ENCODE measurements around the gene WNT7B. TPM values are rescaled to one million over a fixed set of nuclear protein-coding genes. Genes with fewer than 3 reads are reported as not detected.

WNT7B gene
- total RNA-seq, 4 donors from 2014 or later = not detected

DNA sequence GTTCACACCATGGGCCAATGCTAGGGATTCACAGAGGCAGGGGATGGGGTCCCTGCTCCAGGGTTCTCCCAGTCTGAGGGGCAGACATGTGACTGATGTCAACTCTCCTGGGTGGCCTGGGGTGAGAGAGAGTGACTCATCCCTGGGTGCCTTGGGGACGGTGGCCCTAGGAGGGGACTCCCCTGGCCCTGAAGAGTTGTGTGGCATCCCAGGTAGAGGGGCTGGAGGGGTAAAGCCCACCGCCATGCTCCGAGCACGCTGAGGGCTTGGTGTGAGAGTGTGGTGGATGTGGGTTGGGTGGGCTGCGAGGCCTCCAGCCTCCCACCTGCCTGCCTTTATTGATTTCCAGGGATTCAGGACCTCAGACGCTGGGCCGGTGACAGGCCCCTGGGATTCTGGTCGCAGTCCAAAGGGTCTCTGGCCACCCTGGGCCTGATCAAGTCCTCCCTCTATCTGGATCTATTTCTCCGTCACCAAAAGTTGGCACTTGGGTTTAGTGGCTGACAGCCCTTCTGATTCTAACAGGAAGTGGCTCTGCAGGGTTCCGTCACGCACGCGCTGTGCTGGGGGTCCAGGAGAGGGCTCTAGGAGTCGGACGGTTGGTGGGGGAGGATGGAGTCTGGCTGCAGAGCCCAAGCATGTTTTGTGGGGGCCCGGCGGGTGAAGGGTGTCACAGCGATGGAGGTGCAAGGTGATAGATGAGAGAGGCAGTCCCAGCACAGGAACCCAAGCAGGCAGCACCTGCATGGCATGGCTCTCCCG, 27.3 kb upstream of the WNT7B start:
- H3K27me3 ChIP-seq = no peaks in the 10 kb centered on the region
- in situ Hi-C loops (cut with MboI; ENCODE audit: low pct_ligation_motif_present in 1 of 4, low pct_unique_long_range_greater_than_20kb in 1 of 4, low sequenced_read_pairs in 3 of 4) = loop anchor here in 3 of 4 donors (10.0 to 25.0 kb wide), 3 partner anchors 111 to 311 kb away; no protein-coding TSS in a partner anchor
- H3K4me1 ChIP-seq = peaks cover 19 to 38% (median 24%) of the 10 kb centered on the region in 4 donors
- no peak overlapping the region for H3K27ac ChIP-seq
- TF ChIP-seq POLR2AphosphoS5 (IDR thresholded peaks at IDR 0.05) (no peak), EP300 (IDR thresholded peaks at IDR 0.05; ENCODE audit: low read depth) (no peak), POLR2A (IDR thresholded peaks at IDR 0.05) (no peak)
- TF ChIP-seq, protein P1, sequence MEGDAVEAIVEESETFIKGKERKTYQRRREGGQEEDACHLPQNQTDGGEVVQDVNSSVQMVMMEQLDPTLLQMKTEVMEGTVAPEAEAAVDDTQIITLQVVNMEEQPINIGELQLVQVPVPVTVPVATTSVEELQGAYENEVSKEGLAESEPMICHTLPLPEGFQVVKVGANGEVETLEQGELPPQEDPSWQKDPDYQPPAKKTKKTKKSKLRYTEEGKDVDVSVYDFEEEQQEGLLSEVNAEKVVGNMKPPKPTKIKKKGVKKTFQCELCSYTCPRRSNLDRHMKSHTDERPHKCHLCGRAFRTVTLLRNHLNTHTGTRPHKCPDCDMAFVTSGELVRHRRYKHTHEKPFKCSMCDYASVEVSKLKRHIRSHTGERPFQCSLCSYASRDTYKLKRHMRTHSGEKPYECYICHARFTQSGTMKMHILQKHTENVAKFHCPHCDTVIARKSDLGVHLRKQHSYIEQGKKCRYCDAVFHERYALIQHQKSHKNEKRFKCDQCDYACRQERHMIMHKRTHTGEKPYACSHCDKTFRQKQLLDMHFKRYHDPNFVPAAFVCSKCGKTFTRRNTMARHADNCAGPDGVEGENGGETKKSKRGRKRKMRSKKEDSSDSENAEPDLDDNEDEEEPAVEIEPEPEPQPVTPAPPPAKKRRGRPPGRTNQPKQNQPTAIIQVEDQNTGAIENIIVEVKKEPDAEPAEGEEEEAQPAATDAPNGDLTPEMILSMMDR (IDR thresholded peaks at IDR 0.05) = no peak
- no peak overlapping the region for H3K4me3 ChIP-seq
- H3K36me3 ChIP-seq = no peaks in the 10 kb centered on the region
- intact Hi-C loops (cut with DNase I; ENCODE audit: low total_unique reads) = loop anchor here (10.0 kb wide), 1 partner anchor 71 kb away; no protein-coding TSS in a partner anchor
- 58 to 63% methylated on average over 4 to 17 of the region's 19 CpGs for WGBS, 2 donors (ENCODE audit: low coverage in 1 of 2)
- no peaks in the 10 kb centered on the region for H3K9me3 ChIP-seq
- DNase-seq = no peak

DNA sequence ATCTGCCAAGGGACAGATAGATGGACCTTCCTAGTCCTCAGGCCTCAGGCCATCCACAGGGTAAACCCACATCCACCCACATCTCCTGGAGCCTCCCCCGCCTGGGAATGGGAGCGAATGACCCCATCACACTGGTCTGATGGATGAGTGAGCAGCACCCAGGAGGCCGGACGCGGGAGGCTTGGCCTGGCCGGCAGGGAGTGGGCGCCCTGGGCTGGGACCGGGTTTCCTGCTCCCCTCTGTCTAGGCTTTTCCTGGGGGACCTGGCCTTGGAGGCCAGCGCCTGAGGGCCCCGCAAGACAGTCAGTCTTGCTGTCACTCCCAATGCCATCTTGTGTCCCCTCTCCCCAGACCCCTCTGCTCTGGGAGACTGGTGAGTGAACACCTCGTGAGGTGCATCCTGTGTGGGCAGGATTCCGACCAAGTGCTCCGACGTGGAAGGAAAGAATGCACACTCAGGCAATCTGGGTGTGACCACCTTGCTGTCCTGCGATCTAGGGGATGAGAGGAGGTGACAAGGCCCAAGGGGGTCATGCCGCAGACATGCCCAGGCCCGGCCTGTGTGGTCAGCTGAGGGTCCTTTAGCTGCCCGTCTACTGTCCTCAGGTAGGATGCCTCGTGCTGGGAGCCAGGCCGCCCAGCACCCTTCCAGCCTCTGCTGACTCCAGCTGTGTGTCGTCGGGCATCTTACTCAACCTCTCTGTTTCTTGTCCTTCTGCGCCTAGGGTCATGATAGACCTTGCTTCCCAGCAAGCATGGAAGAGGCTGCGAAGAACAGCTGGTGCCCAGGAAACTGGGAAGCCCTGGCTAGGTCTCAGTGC, 26.5 kb upstream of the WNT7B start:
- no peak overlapping the region for H3K27ac ChIP-seq
- TF ChIP-seq EP300 (IDR thresholded peaks at IDR 0.05; ENCODE audit: low read depth) (no peak), POLR2A (IDR thresholded peaks at IDR 0.05) (no peak), POLR2AphosphoS5 (IDR thresholded peaks at IDR 0.05) (no peak)
- TF ChIP-seq, protein P1 (IDR thresholded peaks at IDR 0.05) = no peak
- in situ Hi-C loops (cut with MboI; ENCODE audit: low pct_ligation_motif_present in 1 of 4, low pct_unique_long_range_greater_than_20kb in 1 of 4, low sequenced_read_pairs in 3 of 4) (loop anchor here in 3 of 4 donors (10.0 to 25.0 kb wide), 3 partner anchors 111 to 311 kb away; no protein-coding TSS in a partner anchor), intact Hi-C loops (cut with DNase I; ENCODE audit: low total_unique reads) (loop anchor here (10.0 kb wide), 1 partner anchor 71 kb away; no protein-coding TSS in a partner anchor)
- H3K4me3 ChIP-seq = no peak overlapping the region
- 87% methylated on average over 24 of the region's 24 CpGs; no CpG with 5 or more reads in 1 of the 2 donors for WGBS, 2 donors (ENCODE audit: low coverage in 1 of 2)
- H3K36me3 ChIP-seq = no peaks in the 10 kb centered on the region
- H3K9me3 ChIP-seq = no peaks in the 10 kb centered on the region
- DNase-seq = no peak
- H3K4me1 ChIP-seq = peaks cover 19 to 46% (median 30%) of the 10 kb centered on the region in 4 donors
- H3K27me3 ChIP-seq = no peaks in the 10 kb centered on the region

DNA sequence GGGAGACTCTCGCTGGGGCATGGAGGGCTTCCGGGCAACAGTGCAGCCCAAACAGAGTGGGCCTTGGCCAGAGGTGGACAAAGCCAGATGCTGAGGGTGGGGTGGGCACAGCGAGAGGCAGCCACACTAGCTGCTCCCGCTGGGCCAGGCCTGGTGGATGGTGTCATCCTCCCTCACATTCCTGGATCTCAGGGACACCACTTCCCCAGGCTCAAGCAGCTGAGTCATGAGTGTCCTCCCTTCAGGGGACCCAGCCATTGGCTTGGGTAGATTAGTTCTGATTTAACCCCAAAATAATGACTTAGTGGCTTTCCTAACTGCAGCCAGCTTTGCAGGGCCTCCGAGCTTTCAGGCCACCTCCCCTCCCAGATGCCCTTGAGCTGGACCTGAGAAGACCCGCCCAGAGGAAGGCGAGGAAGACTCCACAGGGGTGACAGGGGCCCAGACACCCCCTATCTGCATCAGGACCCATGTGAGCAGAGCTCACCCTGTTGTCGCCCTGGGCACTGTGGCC, 25.9 kb upstream of the WNT7B start:
- DNase-seq = no peak
- Histone ChIP-seq H3K4me1 (peaks cover 14 to 46% (median 32%) of the 10 kb centered on the region in 4 donors), H3K4me3 (no peak overlapping the region), H3K27ac (no peak overlapping the region), H3K27me3 (no peaks in the 10 kb centered on the region), H3K36me3 (no peaks in the 10 kb centered on the region), H3K9me3 (no peaks in the 10 kb centered on the region)
- WGBS, 2 donors (ENCODE audit: low coverage in 1 of 2) = 77% methylated on average over 8 of the region's 8 CpGs; no CpG with 5 or more reads in 1 of the 2 donors
- TF ChIP-seq POLR2A (IDR thresholded peaks at IDR 0.05) (no peak), POLR2AphosphoS5 (IDR thresholded peaks at IDR 0.05) (no peak), EP300 (IDR thresholded peaks at IDR 0.05; ENCODE audit: low read depth) (no peak)
- TF ChIP-seq, protein P1 (IDR thresholded peaks at IDR 0.05) = no peak
- in situ Hi-C loops (cut with MboI; ENCODE audit: low pct_ligation_motif_present in 1 of 4, low pct_unique_long_range_greater_than_20kb in 1 of 4, low sequenced_read_pairs in 3 of 4) (loop anchor here in 3 of 4 donors (10.0 to 25.0 kb wide), 3 partner anchors 112 to 312 kb away; no protein-coding TSS in a partner anchor), intact Hi-C loops (cut with DNase I; ENCODE audit: low total_unique reads) (loop anchor here (10.0 kb wide), 1 partner anchor 72 kb away; no protein-coding TSS in a partner anchor)

Data from transverse colon (tissue), 4 donors.